HCT116 (cell line): ENCODE results near the gene DPYD. TPM values are rescaled to one million over a fixed set of nuclear protein-coding genes. Genes with fewer than 3 reads are reported as not detected.

Source experiments
- ATAC-seq: fragments of 200-7000 bp; cut with Tn5 transposase; 2 replicates; pipeline ENCODE4 v1.9.1; 2020; ENCODE audit warnings: mild to moderate bottlenecking, moderate library complexity
- BruUV-seq: library from RNA; stranded (reverse); fragments of 400-500 nt; replicated peaks from 2 replicates; lab custom pipeline; 2021; lab: Mats Ljungman, UMichigan
- CTCF ChIA-PET: fragments of 300-600 bp; sonication (Branson Sonifier 250); formaldehyde crosslinking; loops from one replicate; lab custom pipeline; 2021; ENCODE audit warnings: antibody characterized with exemption; lab: Charles Lee
- POLR2A ChIA-PET: fragments of 300-600, 350-600 bp; sonication (Branson Sonifier 250); formaldehyde crosslinking; loops from one replicate; lab custom pipeline; 2021; ENCODE audit warnings: antibody characterized with exemption; lab: Charles Lee
- RAD21 ChIA-PET, 2 experiments: fragments of 300-600 bp; sonication (Branson Sonifier 250); formaldehyde crosslinking; loops; one replicate each; lab custom pipeline; 2023; ENCODE audit warnings: low total read pairs in 2 of 2; ENCODE audit not compliant: uncharacterized antibody in 2 of 2, unreplicated experiment in 2 of 2, low non-redundant PET in 1 of 2; lab: Charles Lee
- DNase-seq: peaks from one replicate; pipeline ENCODE4 v3.0.0-alpha.2; 2010; ENCODE audit warnings: low read depth, low spot score
- H2AFZ ChIP-seq: fragments of 200-600 bp; shearing (Covaris generic), sonication (generic); 2 replicates; pipeline ENCODE4 v1.6.1; 2017; ENCODE audit warnings: low read depth, mixed run types, mixed read lengths, antibody characterized with exemption, low read length; ENCODE audit not compliant: poor library complexity, severe bottlenecking
- H3K27ac ChIP-seq: 2 replicates; pipeline ENCODE4 v1.5.1; 2012; ENCODE audit warnings: low read depth, low read length
- H3K27me3 ChIP-seq: fragments of 200-600 bp; sonication (generic); 2 replicates; pipeline ENCODE4 v1.6.1; 2016; ENCODE audit warnings: mixed run types, low read length, mixed read lengths; ENCODE audit not compliant: insufficient read depth
- H3K36me3 ChIP-seq, 2 experiments: fragments of 200-500 bp in 1 of 2; fragments of 200-600 bp in 1 of 2; sonication (Bioruptor generic) in 1 of 2; sonication (generic) in 1 of 2; 2 replicates each; pipeline versions ENCODE4 v1.5.1 to v1.6.1; 2014 to 2016; ENCODE audit warnings: low read length in 2 of 2, inconsistent platforms in 1 of 2, mixed read lengths in 1 of 2, mixed run types in 1 of 2; ENCODE audit not compliant: insufficient read depth in 2 of 2, control insufficient read depth in 1 of 2
- H3K4me1 ChIP-seq, 2 experiments: fragments of 200-600 bp in 1 of 2; sonication (generic) in 1 of 2; 2 replicates each; pipeline versions ENCODE4 v1.5.1 to v1.6.1; 2012 to 2017; ENCODE audit warnings: low read length in 2 of 2, inconsistent platforms in 1 of 2, mild to moderate bottlenecking in 1 of 2, mixed read lengths in 1 of 2, mixed run types in 1 of 2, moderate library complexity in 1 of 2; ENCODE audit not compliant: insufficient read depth in 2 of 2, control insufficient read depth in 1 of 2
- H3K4me2 ChIP-seq: fragments of 200-600 bp; sonication (generic); 2 replicates; pipeline ENCODE4 v1.6.1; 2017; ENCODE audit warnings: mixed run types, low read length, mixed read lengths
- H3K4me3 ChIP-seq, 2 experiments: fragments of 200-600 bp in 1 of 2; sonication (generic) in 1 of 2; replicated peaks in 1 of 2; 2 replicates each; pipeline ENCODE4 v1.5.1; 2011 to 2016; ENCODE audit warnings: low read length in 2 of 2, control low read depth in 1 of 2, low read depth in 1 of 2, mild to moderate bottlenecking in 1 of 2, mixed read lengths in 1 of 2, mixed run types in 1 of 2
- H3K79me2 ChIP-seq: fragments of 200-600 bp; sonication (generic); 2 replicates; pipeline ENCODE4 v1.6.1; 2017; ENCODE audit warnings: mild to moderate bottlenecking, mixed run types, low read length, moderate library complexity, mixed read lengths; ENCODE audit not compliant: insufficient read depth
- H3K9ac ChIP-seq: fragments of 200-600 bp; sonication (generic); 2 replicates; pipeline ENCODE4 v1.6.1; 2016; ENCODE audit warnings: low read length, mixed read lengths
- H3K9me2 ChIP-seq: fragments of 200-600 bp; sonication (generic), shearing (Covaris generic); 2 replicates; pipeline ENCODE4 v1.6.1; 2017; ENCODE audit warnings: mixed run types, mild to moderate bottlenecking, moderate library complexity; ENCODE audit not compliant: insufficient read depth
- H3K9me3 ChIP-seq, 2 experiments: fragments of 200-500 bp in 1 of 2; fragments of 200-600 bp in 1 of 2; sonication (Bioruptor generic) in 1 of 2; sonication (generic) in 1 of 2; 2 replicates each; pipeline ENCODE4 v1.6.1; 2014 to 2017; ENCODE audit warnings: low read length in 2 of 2, mixed read lengths in 2 of 2, inconsistent platforms in 1 of 2, low read depth in 1 of 2, mild to moderate bottlenecking in 1 of 2, mixed run types in 1 of 2, moderate library complexity in 1 of 2; ENCODE audit not compliant: control insufficient read depth in 1 of 2, insufficient read depth in 1 of 2
- H4K20me1 ChIP-seq: fragments of 200-600 bp; sonication (generic), shearing (Covaris generic); 2 replicates; pipeline ENCODE4 v1.6.1; 2017; ENCODE audit warnings: mixed run types, mild to moderate bottlenecking, moderate library complexity; ENCODE audit not compliant: insufficient read depth
- CBX3 ChIP-seq: IDR thresholded peaks from 2 replicates; pipeline ENCODE4 v1.6.1; 2012; ENCODE audit warnings: low read depth
- CEBPB ChIP-seq: IDR thresholded peaks from 2 replicates; pipeline ENCODE4 v1.6.1; 2012; ENCODE audit warnings: low read depth
- EGR1 ChIP-seq: IDR thresholded peaks from 2 replicates; pipeline ENCODE4 v1.6.1; 2012; ENCODE audit warnings: low read depth
- ELF1 ChIP-seq: IDR thresholded peaks from 2 replicates; pipeline ENCODE4 v1.6.1; 2012; ENCODE audit warnings: low read depth, borderline replicate concordance
- EZH2 ChIP-seq: fragments of 200-600 bp; sonication (generic); IDR thresholded peaks from 2 replicates; pipeline ENCODE4 v1.6.1; 2017; ENCODE audit warnings: antibody characterized with exemption, mixed run types
- EZH2phosphoT487 ChIP-seq: fragments of 200-600 bp; IDR thresholded peaks from 2 replicates; pipeline ENCODE4 v1.6.1; 2018; ENCODE audit warnings: antibody characterized with exemption, borderline replicate concordance
- FOSL1 ChIP-seq: IDR thresholded peaks from 2 replicates; pipeline ENCODE4 v1.6.1; 2012; ENCODE audit warnings: low read depth
- RAD21 ChIP-seq: IDR thresholded peaks from 2 replicates; pipeline ENCODE4 v1.6.1; 2012; ENCODE audit warnings: low read depth, mild to moderate bottlenecking
- SIN3A ChIP-seq: IDR thresholded peaks from 2 replicates; pipeline ENCODE4 v1.6.1; 2012; ENCODE audit warnings: low read depth
- SRF ChIP-seq: IDR thresholded peaks from 2 replicates; pipeline ENCODE4 v1.6.1; 2012; ENCODE audit warnings: low read depth
- TCF7L2 ChIP-seq: IDR thresholded peaks from 2 replicates; pipeline ENCODE4 v1.7.0; 2011; ENCODE audit warnings: borderline replicate concordance, inconsistent platforms; ENCODE audit not compliant: insufficient read depth, insufficient read length; ENCODE audit errors: extremely low read depth
- YY1 ChIP-seq: IDR thresholded peaks from 2 replicates; pipeline ENCODE4 v1.6.1; 2011; ENCODE audit warnings: low read length, low read depth, moderate library complexity, mild to moderate bottlenecking; ENCODE audit not compliant: insufficient replicate concordance; ENCODE audit errors: extremely low read depth
- ZFX ChIP-seq: fragments of 450-650 bp; IDR thresholded peaks from 2 replicates; pipeline ENCODE4 v1.6.1; 2017
- ZNF274 ChIP-seq: fragments of 200-500 bp; sonication (Bioruptor generic); IDR thresholded peaks from 2 replicates; pipeline ENCODE4 v1.6.1; 2014; ENCODE audit warnings: mild to moderate bottlenecking, low read depth, low read length, inconsistent platforms
- intact Hi-C: fragments of 100-400 bp; cut with micrococcal nuclease; formaldehyde crosslinking; loops from 2 replicates; pipeline ENCODE4 v1.10.0; 2022
- total RNA-seq: library from RNA; stranded (reverse); gene quantifications from one replicate; pipeline ENCODE4 v1.2.1, GENCODE V29; 2021; ENCODE audit not compliant: unreplicated experiment
- TF ChIP-seq, protein P1 (sequence below): IDR thresholded peaks from 2 replicates; pipeline ENCODE4 v1.6.1; 2012

DPYD gene
- total RNA-seq, 1 experiment from 2014 or later, result 1.7 TPM

DNA sequence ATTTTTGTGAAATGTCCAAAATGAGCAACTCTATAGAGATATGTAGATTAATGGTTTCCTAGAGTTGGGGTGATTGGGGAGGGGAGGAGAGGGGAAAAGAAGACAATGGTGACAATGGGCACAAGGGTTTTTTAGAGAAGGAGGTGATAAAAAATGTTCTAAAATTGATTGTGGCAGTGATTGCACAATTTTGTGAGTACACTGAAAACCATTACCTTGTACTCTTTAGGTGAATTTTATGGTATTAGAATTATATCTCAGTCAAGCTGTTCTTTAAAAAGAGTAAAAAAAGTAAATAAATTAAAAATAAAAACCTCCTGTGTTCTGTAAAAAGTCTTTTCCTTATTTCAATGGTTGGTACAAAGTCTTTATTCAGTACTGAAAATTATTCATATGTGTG is 869.0 kb downstream of the DPYD start:
- TF ChIP-seq TCF7L2, result no peak
- TF ChIP-seq FOSL1, result no peak
- TF ChIP-seq RAD21, result no peak
- no peak for TF ChIP-seq EGR1
- TF ChIP-seq, protein P1, sequence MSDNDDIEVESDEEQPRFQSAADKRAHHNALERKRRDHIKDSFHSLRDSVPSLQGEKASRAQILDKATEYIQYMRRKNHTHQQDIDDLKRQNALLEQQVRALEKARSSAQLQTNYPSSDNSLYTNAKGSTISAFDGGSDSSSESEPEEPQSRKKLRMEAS, result no peak
- no peak for TF ChIP-seq SIN3A
- no peak for TF ChIP-seq ZNF274
- no peak for TF ChIP-seq EZH2
- no peak for TF ChIP-seq EZH2phosphoT487
- TF ChIP-seq CBX3, result no peak
- TF ChIP-seq ELF1, result no peak
- TF ChIP-seq YY1, result no peak
- TF ChIP-seq ZFX, result no peak
- no peak for TF ChIP-seq CEBPB
- no peak for TF ChIP-seq SRF
- TF ChIP-seq, all 23 proteins: peak for 0
- Histone ChIP-seq H3K4me3 (no peak overlapping the region), H3K4me2 (no peak overlapping the region), H3K4me1 (no peaks in the 10 kb centered on the region), H3K27me3 (no peaks in the 10 kb centered on the region), H3K9me3 (peaks cover 0 to 2% of the 10 kb centered on the region in 2 experiments; a peak in 1 of 4 replicates), H3K36me3 (no peaks in the 10 kb centered on the region), H3K9ac (no peak overlapping the region), H3K27ac (no peak overlapping the region), H3K9me2 (no peaks in the 10 kb centered on the region), H4K20me1 (no peaks in the 10 kb centered on the region), H2AFZ (no peak overlapping the region), H3K79me2 (no peaks in the 10 kb centered on the region)
- BruUV-seq, result no TSS peak
- DNase-seq (no peak), ATAC-seq (no peak)
- ChIA-PET RAD21 (no interaction called here), CTCF (no interaction called here), POLR2A (no interaction called here)
- intact Hi-C loops, result no loop called here
